Colonic mucosa (tissue), 4 donors: ENCODE measurements around the gene KLRC2. TPM values are rescaled to one million over a fixed set of nuclear protein-coding genes. Genes with fewer than 3 reads are reported as not detected.
"Not testable (repeated sequence)": the region's sequence is repeated elsewhere in the genome, so short reads cannot be mapped to it uniquely, and the experiment has no call there.

Experiments
- DNase-seq: peaks from one replicate; pipeline ENCODE4 v3.0.0-alpha.2; 2020
- H3K27ac ChIP-seq: fragments of 200-600 bp; one replicate; pipeline ENCODE4 v1.8.0; 2021
- H3K27me3 ChIP-seq: fragments of 200-600 bp; one replicate; pipeline ENCODE4 v1.8.0; 2021
- H3K36me3 ChIP-seq: fragments of 200-600 bp; one replicate; pipeline ENCODE4 v1.8.0; 2021
- H3K4me1 ChIP-seq: fragments of 200-600 bp; one replicate; pipeline ENCODE4 v1.8.0; 2021; ENCODE audit warnings: mild to moderate bottlenecking
- H3K4me3 ChIP-seq: fragments of 200-600 bp; one replicate; pipeline ENCODE4 v1.8.0; 2021
- H3K9ac ChIP-seq, 2 donors: one replicate each; pipeline ENCODE4 v1.7.0; 2013; ENCODE audit warnings: control low read depth in 2 of 2, low read depth in 2 of 2, low read length in 2 of 2
- H3K9me3 ChIP-seq: fragments of 200-600 bp; one replicate; pipeline ENCODE4 v1.8.0; 2021
- CTCF ChIP-seq: fragments of 200-600 bp; IDR thresholded peaks from one replicate; pipeline ENCODE4 v1.8.0; 2022; ENCODE audit warnings: antibody characterized with exemption, mild to moderate bottlenecking
- intact Hi-C: fragments of 100-400 bp; cut with DNase I; formaldehyde crosslinking; loops from one replicate; pipeline ENCODE4 v1.14.1; 2022
- total RNA-seq, 2 donors: library from RNA; stranded (reverse); fragmentation: NEBNext Ultra II Directional in 1 of 2; extraction: Animal tissue kit (Norgen Biotek cat#: 25700) in 1 of 2; gene quantifications; one replicate each; pipeline ENCODE4 v1.2.1, GENCODE V29; 2021
- donor health status: healthy.
- donor health status: DM: no; HTN: no; CAD: no.
- donor health status: DM: no; HTN: no; CAD: no.

Gene KLRC2
- total RNA-seq, 2 donors from 2014 or later, result 0.50 TPM; not detected in 1

- H3K4me1 ChIP-seq, result no peaks in the 10 kb centered on the region
- H3K27ac ChIP-seq, result no peak overlapping the region
- H3K9ac ChIP-seq, result no peak overlapping the region
- H3K9me3 ChIP-seq, result no peaks in the 10 kb centered on the region
- no peak for DNase-seq
- H3K4me3 ChIP-seq, result no peak overlapping the region
- H3K27me3 ChIP-seq, result no peaks in the 10 kb centered on the region
- H3K36me3 ChIP-seq, result no peaks in the 10 kb centered on the region
- no peak for TF ChIP-seq CTCF
- intact Hi-C loops, result no loop called here
Observed at GRCh38 chr12:10455766-10456165, 20.0 kb upstream of the KLRC2 start.

- intact Hi-C loops, result no loop called here
Observed at GRCh38 chr12:10454531-10454930, 18.7 kb upstream of the KLRC2 start.

GRCh38 chr12:10453156-10453555 is 17.3 kb upstream of the KLRC2 start, which contains the start of gene KLRC1:
KLRC1 (minus strand) TSS chr12:10453377; CDS start chr12:10451156, 2,221 bp downstream.
- H3K36me3 ChIP-seq, result no peaks in the 10 kb centered on the region
- H3K4me1 ChIP-seq, result no peaks in the 10 kb centered on the region
- no peaks in the 10 kb centered on the region for H3K27me3 ChIP-seq
- intact Hi-C loops, result no loop called here
- no peak within 1 kb of the TSS for H3K9ac ChIP-seq
- no peak for TF ChIP-seq CTCF
- no peaks in the 10 kb centered on the region for H3K9me3 ChIP-seq
- H3K4me3 ChIP-seq, result no peak within 1 kb of the TSS
- peak within 1 kb of the TSS; percentile 12 for H3K27ac ChIP-seq
- no peak for DNase-seq

More at GRCh38 chr12:10454531-10454930, 18.7 kb upstream of the KLRC2 start:
- H3K4me3 ChIP-seq, result no peak overlapping the region
- DNase-seq, result no peak
- H3K9me3 ChIP-seq, result no peaks in the 10 kb centered on the region
- H3K27me3 ChIP-seq, result no peaks in the 10 kb centered on the region
- no peaks in the 10 kb centered on the region for H3K4me1 ChIP-seq
- no peak overlapping the region for H3K27ac ChIP-seq
- TF ChIP-seq CTCF, result no peak
- no peaks in the 10 kb centered on the region for H3K36me3 ChIP-seq
- no peak overlapping the region for H3K9ac ChIP-seq

GRCh38 chr12:10448236-10448635 is 12.4 kb upstream of the KLRC2 start:
- Histone ChIP-seq H3K4me3 (no peak overlapping the region), H3K4me1 (no peaks in the 10 kb centered on the region), H3K9me3 (no peaks in the 10 kb centered on the region), H3K27me3 (no peaks in the 10 kb centered on the region), H3K27ac (no peak overlapping the region), H3K36me3 (no peaks in the 10 kb centered on the region), H3K9ac (no peak overlapping the region)
- TF ChIP-seq CTCF, result no peak
- no peak for DNase-seq
- intact Hi-C loops, result no loop called here

- H3K4me1 ChIP-seq, H3K9me3 ChIP-seq, H3K36me3 ChIP-seq, H3K27ac ChIP-seq, DNase-seq, H3K27me3 ChIP-seq, H3K4me3 ChIP-seq, intact Hi-C loops, H3K9ac ChIP-seq: not testable (repeated sequence)
Observed at GRCh38 chr12:10446052-10446451, 10.2 kb upstream of the KLRC2 start.

GRCh38 chr12:10441144-10441543 is 5.3 kb upstream of the KLRC2 start:
- DNase-seq, intact Hi-C loops, H3K27me3 ChIP-seq, H3K27ac ChIP-seq, H3K9me3 ChIP-seq, H3K9ac ChIP-seq, H3K36me3 ChIP-seq, H3K4me3 ChIP-seq, H3K4me1 ChIP-seq: not testable (repeated sequence)

- H3K4me1 ChIP-seq, H3K27ac ChIP-seq, H3K4me3 ChIP-seq, intact Hi-C loops, H3K9ac ChIP-seq, DNase-seq, H3K36me3 ChIP-seq, H3K27me3 ChIP-seq, H3K9me3 ChIP-seq: not testable (repeated sequence)
Observed at GRCh38 chr12:10439608-10440274, 3.9 kb upstream of the KLRC2 start.

- DNase-seq, H3K4me1 ChIP-seq, H3K9ac ChIP-seq, intact Hi-C loops, H3K4me3 ChIP-seq, H3K27me3 ChIP-seq, H3K9me3 ChIP-seq, H3K27ac ChIP-seq, H3K36me3 ChIP-seq: not testable (repeated sequence)
Observed at GRCh38 chr12:10437601-10438000, 1.8 kb upstream of the KLRC2 start.

GRCh38 chr12:10430623-10431022 is 5.2 kb downstream of the KLRC2 start:
- H3K36me3 ChIP-seq, H3K9ac ChIP-seq, H3K27ac ChIP-seq, intact Hi-C loops, H3K9me3 ChIP-seq, H3K4me3 ChIP-seq, H3K4me1 ChIP-seq, DNase-seq, H3K27me3 ChIP-seq: not testable (repeated sequence)

GRCh38 chr12:10425938-10426337 is 9.9 kb downstream of the KLRC2 start:
- intact Hi-C loops, H3K4me1 ChIP-seq, H3K27ac ChIP-seq, H3K36me3 ChIP-seq, H3K9ac ChIP-seq, H3K27me3 ChIP-seq, DNase-seq, H3K9me3 ChIP-seq, H3K4me3 ChIP-seq: not testable (repeated sequence)
